Panc1 (cell line): ENCODE measurements around the gene DGKG. TPM values are rescaled to one million over a fixed set of nuclear protein-coding genes. Genes with fewer than 3 reads are reported as not detected.

Experiments used
- ATAC-seq: fragments of 200-7000 bp; cut with Tn5 transposase; 2 replicates; pipeline ENCODE4 v1.9.1; 2020; ENCODE audit warnings: mild to moderate bottlenecking, moderate library complexity
- BruUV-seq: library from RNA; stranded (reverse); fragments of 400-500 nt; replicated peaks from 2 replicates; lab custom pipeline; 2021; lab: Mats Ljungman, UMichigan
- CTCF ChIA-PET: fragments of 300-600 bp; sonication (Branson Sonifier 250); formaldehyde crosslinking; loops from one replicate; lab custom pipeline; 2022; ENCODE audit warnings: antibody characterized with exemption; lab: Charles Lee
- POLR2A ChIA-PET: fragments of 300-600 bp; sonication (Branson Sonifier 250); formaldehyde crosslinking; loops from one replicate; lab custom pipeline; 2022; ENCODE audit warnings: antibody characterized with exemption; lab: Charles Lee
- DNase-seq: peaks from one replicate; pipeline ENCODE4 v3.0.0-alpha.2; 2010; ENCODE audit warnings: low read depth, low spot score
- H3K27ac ChIP-seq: 2 replicates; pipeline ENCODE4 v1.5.1; 2011; ENCODE audit warnings: mild to moderate bottlenecking, low read length, inconsistent platforms
- H3K27me3 ChIP-seq: fragments of 200-500 bp; sonication (Bioruptor generic); 2 replicates; pipeline ENCODE4 v1.6.0; 2014; ENCODE audit warnings: low read length, inconsistent platforms; ENCODE audit not compliant: control insufficient read depth, insufficient read depth
- H3K36me3 ChIP-seq: fragments of 200-500 bp; sonication (Bioruptor generic); 2 replicates; pipeline ENCODE4 v1.5.1; 2014; ENCODE audit warnings: inconsistent platforms, mild to moderate bottlenecking, low read length, moderate library complexity; ENCODE audit not compliant: control insufficient read depth, insufficient read depth
- H3K4me1 ChIP-seq: 2 replicates; pipeline ENCODE4 v1.5.1; 2011; ENCODE audit warnings: inconsistent platforms, mild to moderate bottlenecking, low read length, moderate library complexity; ENCODE audit not compliant: control insufficient read depth, insufficient read depth
- H3K4me3 ChIP-seq, 2 experiments: 2 replicates each; pipeline ENCODE4 v1.5.1; 2011 to 2012; ENCODE audit warnings: low read depth in 2 of 2, low read length in 2 of 2, mild to moderate bottlenecking in 2 of 2, inconsistent platforms in 1 of 2, moderate library complexity in 1 of 2
- H3K9me3 ChIP-seq: fragments of 200-500 bp; sonication (Bioruptor generic); 2 replicates; pipeline ENCODE4 v1.5.1; 2014; ENCODE audit warnings: low read depth, mild to moderate bottlenecking, inconsistent platforms, low read length, moderate library complexity; ENCODE audit not compliant: control insufficient read depth, insufficient read depth
- CTCF ChIP-seq: fragments of 450-650 bp; IDR thresholded peaks from 2 replicates; pipeline ENCODE4 v1.5.1; 2017; ENCODE audit warnings: mild to moderate bottlenecking
- POLR2AphosphoS5 ChIP-seq: IDR thresholded peaks from 2 replicates; pipeline ENCODE4 v1.6.1; 2012; ENCODE audit warnings: mild to moderate bottlenecking, low read depth, low read length, moderate library complexity
- REST ChIP-seq, 2 experiments: IDR thresholded peaks; 2 replicates each; pipeline ENCODE4 v1.6.1; 2011 to 2012; ENCODE audit warnings: low read depth in 2 of 2, control low read depth in 1 of 2, low read length in 1 of 2, mild to moderate bottlenecking in 1 of 2, moderate library complexity in 1 of 2; ENCODE audit not compliant: insufficient read depth in 1 of 2
- SIN3A ChIP-seq: IDR thresholded peaks from 2 replicates; pipeline ENCODE4 v1.6.1; 2012; ENCODE audit warnings: low read depth, mild to moderate bottlenecking, low read length, moderate library complexity, borderline replicate concordance; ENCODE audit not compliant: insufficient read depth
- TCF7L2 ChIP-seq: IDR thresholded peaks from 2 replicates; pipeline ENCODE4 v1.6.1; 2011; ENCODE audit warnings: mild to moderate bottlenecking, low read depth, low read length, inconsistent platforms
- in situ Hi-C: cut with HindIII; loops from 2 replicates; pipeline ENCODE4 v1.10.0; 2016; ENCODE audit warnings: low sequenced_read_pairs, low pct_unique_long_range_greater_than_20kb
- intact Hi-C: fragments of 100-400 bp; cut with micrococcal nuclease; formaldehyde crosslinking; loops from one replicate; pipeline ENCODE4 v1.10.0; 2022; ENCODE audit not compliant: unreplicated experiment
- total RNA-seq: library from RNA; stranded (reverse); gene quantifications from one replicate; pipeline ENCODE4 v1.2.1, GENCODE V29; 2021; ENCODE audit not compliant: unreplicated experiment

Gene DGKG
- total RNA-seq, 1 experiment from 2014 or later = 0.46 TPM

GRCh38 chr3:186216900-186217819 is 144.9 kb downstream of the DGKG start:
- no peak for DNase-seq
- Histone ChIP-seq H3K36me3 (no peaks in the 10 kb centered on the region), H3K4me1 (no peaks in the 10 kb centered on the region), H3K27me3 (peaks cover 3% of the 10 kb centered on the region; the same call in 1 of the 2 replicates), H3K4me3 (no peak overlapping the region), H3K9me3 (no peaks in the 10 kb centered on the region), H3K27ac (no peak overlapping the region)
- no peak for TF ChIP-seq REST (IDR thresholded peaks at IDR 0.05; ENCODE audit: insufficient read depth in 1 of 2, low read depth in 2 of 2, low read length in 1 of 2)
- no peak for TF ChIP-seq POLR2AphosphoS5
- TF ChIP-seq CTCF = no peak
- TF ChIP-seq TCF7L2 = no peak
- no peak for TF ChIP-seq SIN3A
- intact Hi-C loops = no loop called here
- in situ Hi-C loops = no loop called here
- CTCF ChIA-PET = no interaction called here
- POLR2A ChIA-PET = no interaction called here
- ATAC-seq = no peak
- BruUV-seq = no TSS peak

- H3K27ac ChIP-seq = no peak overlapping the region
- H3K4me1 ChIP-seq = no peaks in the 10 kb centered on the region
- no peak for TF ChIP-seq SIN3A
- TF ChIP-seq CTCF = no peak
- TF ChIP-seq POLR2AphosphoS5 = no peak
- no peak for TF ChIP-seq TCF7L2
- no peak for TF ChIP-seq REST (IDR thresholded peaks at IDR 0.05; ENCODE audit: insufficient read depth in 1 of 2, low read depth in 2 of 2, low read length in 1 of 2)
- ATAC-seq = no peak
- CTCF ChIA-PET = no interaction called here
- no peak for DNase-seq
- H3K27me3 ChIP-seq = peaks cover 3% of the 10 kb centered on the region; the same call in 1 of the 2 replicates
- BruUV-seq = no TSS peak
- POLR2A ChIA-PET = no interaction called here
- intact Hi-C loops = no loop called here
- in situ Hi-C loops = no loop called here
- no peaks in the 10 kb centered on the region for H3K9me3 ChIP-seq
- H3K4me3 ChIP-seq = no peak overlapping the region
- no peaks in the 10 kb centered on the region for H3K36me3 ChIP-seq
Measured at GRCh38 chr3:186214670-186215069, 147.4 kb downstream of the DGKG start.
